Activated CD4-positive, alpha-beta T cell treated with anti-CD3 and anti-CD28 coated beads, Interleukin-2, amount 10 ng/mL, durations not matched to agents 24 days and 14 days (primary cell): ENCODE measurements around the gene CEMIP2. TPM values are rescaled to one million over a fixed set of nuclear protein-coding genes. Genes with fewer than 3 reads are reported as not detected.
"Not testable (repeated sequence)": the region's sequence is repeated elsewhere in the genome, so short reads cannot be mapped to it uniquely, and the experiment has no call there.

Source experiments
- DNase-seq: peaks from one replicate; pipeline ENCODE4 v3.0.0; 2022
- H3K27ac Mint-ChIP-seq: one replicate; pipeline ENCODE4 v1.8.0; 2022; ENCODE audit warnings: mild to moderate bottlenecking, mixed read lengths
- H3K27me3 Mint-ChIP-seq: one replicate; pipeline ENCODE4 v1.8.0; 2022; ENCODE audit warnings: mixed read lengths
- H3K36me3 Mint-ChIP-seq: one replicate; pipeline ENCODE4 v1.8.0; 2022; ENCODE audit warnings: low read depth, mild to moderate bottlenecking, mixed read lengths
- H3K4me1 Mint-ChIP-seq: one replicate; pipeline ENCODE4 v1.8.0; 2021; ENCODE audit warnings: mixed read lengths
- H3K4me3 Mint-ChIP-seq: one replicate; pipeline ENCODE4 v1.8.0; 2022; ENCODE audit warnings: mild to moderate bottlenecking, moderate library complexity, mixed read lengths
- H3K9me3 Mint-ChIP-seq: one replicate; pipeline ENCODE4 v1.8.0; 2021; ENCODE audit warnings: mixed read lengths
- intact Hi-C: fragments of 100-400 bp; cut with micrococcal nuclease; formaldehyde crosslinking; loops from one replicate; pipeline ENCODE4 v1.15.1; 2023
- total RNA-seq: library from RNA; stranded (reverse); gene quantifications from 2 replicates; pipeline ENCODE4 v1.2.3, GENCODE V29; 2022

The CEMIP2 gene
- total RNA-seq, 1 donor from 2014 or later = 47.7 TPM

DNA sequence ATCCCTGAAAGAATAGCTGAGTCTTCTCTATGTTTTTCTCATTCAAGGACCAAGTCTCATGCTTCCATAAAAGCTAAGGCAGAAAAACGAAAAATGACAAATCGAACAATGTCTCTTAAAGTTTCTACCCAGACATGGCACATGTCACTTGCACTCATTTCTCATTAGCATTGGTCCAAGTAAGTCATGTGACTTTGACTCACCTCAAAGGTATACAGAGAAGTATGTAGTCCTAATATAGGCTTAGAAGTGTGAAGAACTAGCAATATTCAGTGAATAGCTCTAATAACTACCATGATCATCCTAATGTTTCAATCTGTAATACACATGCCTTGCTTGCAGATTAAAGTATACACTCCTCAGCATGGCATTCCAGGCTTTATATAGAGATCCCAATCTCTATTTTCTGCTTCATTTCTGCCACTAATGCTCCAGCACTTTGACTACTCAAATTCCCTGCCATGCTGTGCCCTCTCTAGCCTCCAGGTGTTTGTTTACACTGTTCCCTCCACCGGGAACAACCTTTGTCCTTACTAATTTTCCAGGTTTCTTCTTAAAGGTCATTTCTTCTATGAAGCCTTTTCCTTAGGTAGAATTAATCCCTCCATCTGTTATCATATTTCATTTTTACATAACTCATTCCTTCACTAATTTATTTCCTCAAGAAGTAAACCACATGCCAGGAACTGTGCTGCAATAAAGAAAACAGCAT, 98.9 kb downstream of the CEMIP2 start:
- Mint-ChIP-seq H3K4me3 (no peak overlapping the region), H3K36me3 (no peaks in the 10 kb centered on the region), H3K4me1 (peaks cover 3% of the 10 kb centered on the region), H3K27ac (no peak overlapping the region), H3K9me3 (peaks cover 4% of the 10 kb centered on the region), H3K27me3 (peaks cover 7% of the 10 kb centered on the region)
- DNase-seq = no peak
- intact Hi-C loops = no loop called here

DNA sequence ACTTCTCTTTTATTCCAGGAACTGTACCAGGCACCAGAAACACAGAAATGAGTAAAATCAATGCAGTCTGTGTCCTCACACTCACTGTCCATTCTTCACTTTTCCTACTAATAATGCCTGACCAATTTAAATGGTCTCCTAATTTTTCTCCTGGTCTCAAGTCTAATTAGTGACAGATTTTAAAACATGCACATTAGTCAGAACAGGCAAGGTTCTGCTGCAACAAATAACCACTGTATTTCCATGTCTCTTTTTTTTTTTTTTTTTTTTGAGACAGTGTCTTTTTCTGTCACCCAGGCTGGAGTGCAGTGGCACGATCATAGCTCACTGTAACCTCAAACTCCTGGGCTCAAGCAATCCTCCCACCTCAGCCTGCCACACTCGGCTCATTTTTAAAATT, 99.6 kb downstream of the CEMIP2 start:
- intact Hi-C loops = no loop called here
- no peak overlapping the region for H3K27ac Mint-ChIP-seq
- H3K9me3 Mint-ChIP-seq = peaks cover 4% of the 10 kb centered on the region
- H3K36me3 Mint-ChIP-seq = peaks cover 2% of the 10 kb centered on the region
- H3K4me1 Mint-ChIP-seq = peaks cover 5% of the 10 kb centered on the region
- DNase-seq = no peak
- no peak overlapping the region for H3K4me3 Mint-ChIP-seq
- peaks cover 10% of the 10 kb centered on the region for H3K27me3 Mint-ChIP-seq

DNA sequence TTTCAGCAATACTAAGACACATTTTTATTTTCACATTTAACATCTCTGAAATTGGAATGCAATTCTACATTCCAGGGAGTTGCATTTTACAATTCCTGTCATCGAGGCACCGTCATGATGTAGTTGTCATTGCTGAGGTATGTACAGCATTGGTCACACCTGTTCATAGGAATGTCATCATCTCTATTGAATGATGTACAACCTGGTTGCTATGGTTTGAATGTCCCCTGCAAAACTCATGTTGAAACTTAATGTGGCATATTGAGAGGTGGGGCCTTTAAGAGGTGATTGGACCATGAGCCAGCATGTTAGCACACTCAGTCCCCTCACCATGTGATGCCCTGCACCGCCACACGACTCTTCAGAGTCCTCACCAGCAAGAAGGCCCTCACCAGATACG, 103.1 kb downstream of the CEMIP2 start:
- peaks cover 14% of the 10 kb centered on the region for H3K27me3 Mint-ChIP-seq
- intact Hi-C loops = no loop called here
- H3K36me3 Mint-ChIP-seq = peaks cover 2% of the 10 kb centered on the region
- no peak overlapping the region for H3K27ac Mint-ChIP-seq
- peaks cover 7% of the 10 kb centered on the region for H3K4me1 Mint-ChIP-seq
- DNase-seq = no peak
- H3K9me3 Mint-ChIP-seq = peaks cover 4% of the 10 kb centered on the region
- H3K4me3 Mint-ChIP-seq = no peak overlapping the region

- Mint-ChIP-seq H3K9me3 (peaks cover under 1% of the 10 kb centered on the region), H3K27ac (no peak overlapping the region), H3K4me3 (no peak overlapping the region), H3K27me3 (peaks cover 11% of the 10 kb centered on the region), H3K4me1 (peaks cover 7% of the 10 kb centered on the region), H3K36me3 (peaks cover 2% of the 10 kb centered on the region)
- DNase-seq = no peak
- intact Hi-C loops = no loop called here
Measured at GRCh38 chr9:71664566-71664965, 103.7 kb downstream of the CEMIP2 start.

- Mint-ChIP-seq H3K27ac (peak overlapping the region; percentile 19), H3K9me3 (no peaks in the 10 kb centered on the region), H3K4me3 (no peak overlapping the region), H3K4me1 (peaks cover 7% of the 10 kb centered on the region), H3K27me3 (peaks cover 8% of the 10 kb centered on the region), H3K36me3 (peaks cover 2% of the 10 kb centered on the region)
- DNase-seq = no peak
- intact Hi-C loops = no loop called here
Measured at GRCh38 chr9:71663931-71664459, 104.3 kb downstream of the CEMIP2 start.

DNA sequence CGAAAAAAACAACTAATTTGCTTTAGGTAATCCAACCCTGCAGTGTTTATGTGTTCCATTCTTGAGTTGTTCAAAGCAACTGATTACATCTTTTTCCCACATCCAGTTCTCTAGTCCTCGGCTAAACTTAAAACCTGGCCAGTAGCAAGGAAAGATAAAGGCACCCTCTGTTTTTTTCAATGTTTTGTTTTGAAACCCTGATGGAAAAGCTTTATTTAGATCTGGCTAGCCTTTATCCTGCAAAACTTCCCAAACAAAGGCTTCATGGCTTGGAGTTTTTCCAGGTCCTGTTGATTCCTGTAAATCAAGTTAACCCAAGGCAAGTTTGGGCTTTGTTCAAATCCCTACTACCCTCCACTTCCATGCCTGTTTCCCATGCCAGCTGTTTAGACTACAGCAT, 105.1 kb downstream of the CEMIP2 start:
- Mint-ChIP-seq H3K27ac (no peak overlapping the region), H3K36me3 (peaks cover 3% of the 10 kb centered on the region)
- no peak for DNase-seq

GRCh38 chr9:71662082-71662481, 106.2 kb downstream of the CEMIP2 start:
- no peak overlapping the region for H3K27ac Mint-ChIP-seq
- DNase-seq = no peak
- H3K4me1 Mint-ChIP-seq = peaks cover 10% of the 10 kb centered on the region
- H3K9me3 Mint-ChIP-seq = peaks cover 3% of the 10 kb centered on the region
- peaks cover 13% of the 10 kb centered on the region for H3K27me3 Mint-ChIP-seq
- intact Hi-C loops = no loop called here
- H3K36me3 Mint-ChIP-seq = peaks cover 5% of the 10 kb centered on the region
- H3K4me3 Mint-ChIP-seq = no peak overlapping the region

More for the DNA sequence above, 105.1 kb downstream of the CEMIP2 start:
- peaks cover 8% of the 10 kb centered on the region for H3K27me3 Mint-ChIP-seq
- intact Hi-C loops = no loop called here
- H3K4me1 Mint-ChIP-seq = peaks cover 7% of the 10 kb centered on the region
- H3K4me3 Mint-ChIP-seq = no peak overlapping the region
- no peaks in the 10 kb centered on the region for H3K9me3 Mint-ChIP-seq

DNA sequence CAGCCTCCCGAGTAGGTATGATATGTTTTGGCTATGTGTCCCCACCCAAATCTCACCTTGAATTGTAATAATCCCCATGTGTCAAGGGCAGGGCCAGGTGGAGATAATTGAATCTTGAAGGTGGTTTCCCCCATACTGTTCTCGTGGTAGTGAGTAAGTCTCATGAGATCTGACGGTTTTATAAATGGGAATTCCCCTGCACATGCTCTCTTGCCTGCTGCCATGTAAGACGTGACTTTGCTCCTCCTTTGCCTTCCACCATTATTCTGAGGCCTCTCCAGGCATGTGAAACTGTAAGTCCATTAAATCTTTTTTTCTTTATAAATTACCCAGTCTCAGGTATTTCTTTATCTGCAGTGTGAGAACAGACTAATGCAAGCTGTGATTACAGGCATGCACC, 111.0 kb downstream of the CEMIP2 start:
- H3K36me3 Mint-ChIP-seq, H3K9me3 Mint-ChIP-seq, intact Hi-C loops, H3K27ac Mint-ChIP-seq, H3K4me1 Mint-ChIP-seq, DNase-seq, H3K4me3 Mint-ChIP-seq: not testable (repeated sequence)
- peaks cover 36% of the 10 kb centered on the region for H3K27me3 Mint-ChIP-seq

- Mint-ChIP-seq H3K4me3 (no peak overlapping the region), H3K4me1 (peaks cover 9% of the 10 kb centered on the region), H3K27ac (no peak overlapping the region), H3K9me3 (peaks cover 12% of the 10 kb centered on the region), H3K36me3 (peaks cover 3% of the 10 kb centered on the region), H3K27me3 (peaks cover 37% of the 10 kb centered on the region)
- intact Hi-C loops = no loop called here
- no peak for DNase-seq
Measured at GRCh38 chr9:71656496-71656895, 111.8 kb downstream of the CEMIP2 start.

GRCh38 chr9:71655778-71656177, 112.5 kb downstream of the CEMIP2 start:
- intact Hi-C loops = no loop called here
- Mint-ChIP-seq H3K4me1 (peaks cover 12% of the 10 kb centered on the region), H3K27ac (no peak overlapping the region), H3K9me3 (peaks cover 12% of the 10 kb centered on the region), H3K27me3 (peaks cover 37% of the 10 kb centered on the region), H3K4me3 (no peak overlapping the region), H3K36me3 (peaks cover 3% of the 10 kb centered on the region)
- no peak for DNase-seq

- H3K27me3 Mint-ChIP-seq = peaks cover 37% of the 10 kb centered on the region
- intact Hi-C loops = no loop called here
- no peak overlapping the region for H3K27ac Mint-ChIP-seq
- H3K4me3 Mint-ChIP-seq = no peak overlapping the region
- H3K36me3 Mint-ChIP-seq = peaks cover 3% of the 10 kb centered on the region
- peaks cover 12% of the 10 kb centered on the region for H3K9me3 Mint-ChIP-seq
- DNase-seq = no peak
- H3K4me1 Mint-ChIP-seq = peaks cover 13% of the 10 kb centered on the region
Measured at GRCh38 chr9:71655141-71655540, 113.2 kb downstream of the CEMIP2 start.

DNA sequence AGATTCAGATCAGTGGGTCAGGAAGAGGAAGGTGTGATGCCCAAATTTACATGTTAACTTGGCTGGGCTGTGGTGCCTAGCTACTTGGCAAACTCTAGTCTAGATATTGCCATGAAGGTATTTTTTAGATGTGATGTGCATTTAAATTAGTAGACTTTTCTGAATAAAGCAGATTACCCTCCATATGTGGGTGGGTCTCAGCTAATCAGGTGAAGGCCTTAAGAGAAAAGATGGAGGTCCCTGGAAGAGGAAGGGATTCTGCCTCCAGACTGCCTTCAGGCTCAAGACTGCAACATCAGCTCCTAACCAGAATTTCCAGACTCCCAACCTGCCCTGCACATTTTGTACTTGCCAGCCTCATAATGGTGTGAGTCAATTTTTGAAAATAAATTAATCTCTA, 115.8 kb downstream of the CEMIP2 start:
- Mint-ChIP-seq H3K4me3 (no peak overlapping the region), H3K36me3 (no peaks in the 10 kb centered on the region), H3K4me1 (peaks cover 23% of the 10 kb centered on the region), H3K9me3 (peaks cover 12% of the 10 kb centered on the region), H3K27me3 (peaks cover 35% of the 10 kb centered on the region), H3K27ac (no peak overlapping the region)
- intact Hi-C loops = no loop called here
- DNase-seq = no peak

DNA sequence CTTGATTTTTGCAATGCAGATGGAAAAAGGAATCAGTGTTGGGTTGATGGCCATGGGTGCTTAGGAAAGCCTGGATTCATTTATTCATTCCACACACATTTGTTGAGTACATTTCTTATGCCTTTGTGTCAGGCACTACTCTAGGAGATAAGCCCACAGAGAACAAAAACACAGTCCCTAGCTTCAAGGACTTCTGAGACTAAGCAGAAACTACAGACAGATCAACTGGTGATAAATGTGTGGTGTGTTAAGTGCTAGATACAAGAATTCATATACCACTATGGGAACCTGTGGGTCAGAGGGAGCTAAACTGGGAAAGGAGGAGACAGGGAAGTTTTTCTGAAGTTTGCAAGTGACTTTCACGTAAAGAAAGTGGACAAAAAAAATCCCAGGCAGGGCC, 119.9 kb downstream of the CEMIP2 start:
- DNase-seq = no peak
- H3K4me1 Mint-ChIP-seq = peaks cover 38% of the 10 kb centered on the region
- peaks cover 14% of the 10 kb centered on the region for H3K27me3 Mint-ChIP-seq
- H3K9me3 Mint-ChIP-seq = peaks cover 7% of the 10 kb centered on the region
- no peak overlapping the region for H3K27ac Mint-ChIP-seq
- intact Hi-C loops = no loop called here
- H3K4me3 Mint-ChIP-seq = no peak overlapping the region
- no peaks in the 10 kb centered on the region for H3K36me3 Mint-ChIP-seq

GRCh38 chr9:71647094-71647591, 121.2 kb downstream of the CEMIP2 start:
- intact Hi-C loops = no loop called here
- no peaks in the 10 kb centered on the region for H3K36me3 Mint-ChIP-seq
- H3K27me3 Mint-ChIP-seq = peaks cover 8% of the 10 kb centered on the region
- peak overlapping the region; percentile 65 for H3K4me3 Mint-ChIP-seq
- DNase-seq = peak; percentile 73
- no peak overlapping the region for H3K27ac Mint-ChIP-seq
- H3K9me3 Mint-ChIP-seq = peaks cover 5% of the 10 kb centered on the region
- H3K4me1 Mint-ChIP-seq = peaks cover 37% of the 10 kb centered on the region
